ENCODE data around the gene RIMS1.

The RIMS1 gene

GRCh38 chr6:72417759-72418158 lies 531.4 kb downstream of the RIMS1 start:
- no peak for DNase-seq

- DNase-seq = peak; percentile 17
Measured at GRCh38 chr6:72418495-72418894, 532.1 kb downstream of the RIMS1 start.

- no peak for DNase-seq
Measured at GRCh38 chr6:72419966-72420365, 533.6 kb downstream of the RIMS1 start.

- DNase-seq = peak; percentile 6
Measured at GRCh38 chr6:72420409-72420808, 534.1 kb downstream of the RIMS1 start.

- no peak for DNase-seq
Measured at GRCh38 chr6:72421387-72421786, 535.0 kb downstream of the RIMS1 start.

- DNase-seq = peak; percentile 69
Measured at GRCh38 chr6:72422171-72422570, 535.8 kb downstream of the RIMS1 start.

GRCh38 chr6:72424476-72424875 lies 538.1 kb downstream of the RIMS1 start:
- no peak for DNase-seq

- DNase-seq = no peak
Measured at GRCh38 chr6:72425003-72425681, 538.8 kb downstream of the RIMS1 start.

- no peak for DNase-seq
Measured at GRCh38 chr6:72440611-72441010, 554.3 kb downstream of the RIMS1 start.

GRCh38 chr6:72446430-72446829 lies 560.1 kb downstream of the RIMS1 start:
- no peak for DNase-seq

Data from T1000 (cell line).